HG02970 (cell line): Measurements from ENCODE around the gene ZNF208.
A peak's percentile ranks its signal among the peaks of the same experiment; 100 is the strongest.
"Not testable (repeated sequence)": the region's sequence is repeated elsewhere in the genome, so short reads cannot be mapped to it uniquely, and the experiment has no call there.

Source experiments
- ATAC-seq: cut with Tn5 transposase; IDR thresholded peaks from one replicate; pipeline ENCODE4 v1.9.1; 2021; ENCODE audit warnings: mild to moderate bottlenecking, moderate library complexity, moderate number of reproducible peaks; ENCODE audit not compliant: unreplicated experiment, low FRiP score

Gene ZNF208

GRCh38 chr19:22010437-22011143, at the start of gene ZNF208:
Gene ZNF208 (minus strand): TSS chr19:22010943. CDS start chr19:22010794, 149 bp downstream.
- ATAC-seq, result not testable (repeated sequence)

DNA sequence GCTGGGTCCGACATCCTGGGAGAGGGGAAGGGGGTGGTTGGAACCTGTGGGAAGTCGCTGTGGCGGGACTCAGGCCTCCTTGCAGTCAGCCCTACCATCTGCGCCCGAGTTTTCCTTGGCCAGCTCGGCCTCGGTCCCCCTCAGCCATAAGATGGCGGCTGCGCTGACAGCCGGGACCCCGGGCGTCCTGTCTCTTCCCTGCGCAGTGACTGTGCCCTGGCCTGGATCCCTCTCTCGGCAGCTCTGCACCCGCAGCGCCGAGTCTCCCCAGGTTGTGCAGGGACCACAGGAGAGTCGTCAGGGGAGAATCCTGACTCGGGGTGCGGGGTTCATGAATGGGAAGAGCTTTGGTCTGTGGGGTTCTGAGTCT, 41.9 kb upstream of the ZNF208 start:
- peak; percentile 17 for ATAC-seq

DNA sequence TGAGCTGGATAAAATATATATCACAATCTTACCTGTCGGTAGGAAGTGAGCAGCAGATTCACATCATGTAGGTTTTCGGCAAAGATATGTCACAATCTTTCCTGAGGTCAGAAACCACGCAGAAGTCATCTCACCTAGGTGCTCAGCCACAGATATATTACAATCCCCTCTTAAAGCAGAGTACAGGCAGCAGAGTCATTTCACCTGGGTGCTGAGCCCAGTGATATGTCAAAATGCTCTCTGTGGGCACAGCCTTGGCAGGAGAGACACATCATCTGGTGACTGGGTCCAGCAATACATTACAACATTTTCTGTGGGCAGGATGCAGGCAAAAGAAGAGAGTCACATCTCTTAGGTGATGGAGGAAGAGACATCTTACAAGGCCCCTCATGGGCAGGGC, 30.4 kb upstream of the ZNF208 start:
- not testable (repeated sequence) for ATAC-seq

DNA sequence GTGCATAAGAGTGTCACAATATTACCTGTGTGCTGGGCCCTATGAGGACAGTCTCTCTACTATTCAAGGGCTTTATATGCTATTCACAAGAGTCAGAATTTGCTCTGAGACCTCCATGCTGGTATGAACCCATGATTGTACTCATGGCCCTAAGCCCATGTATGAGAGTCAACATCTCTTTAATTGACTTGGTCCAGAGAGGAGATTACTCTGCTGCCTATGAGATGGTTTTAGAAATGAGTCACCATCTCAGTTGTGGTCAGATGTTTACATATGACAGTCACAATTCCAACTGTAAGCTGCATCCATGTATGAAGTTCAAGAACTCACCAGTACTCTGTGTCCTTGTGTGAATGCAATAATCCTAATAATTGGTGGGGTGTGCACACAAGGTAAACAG, 19.9 kb upstream of the ZNF208 start:
- no peak for ATAC-seq

GRCh38 chr19:22026687-22027086, 15.9 kb upstream of the ZNF208 start:
- ATAC-seq, result no peak

DNA sequence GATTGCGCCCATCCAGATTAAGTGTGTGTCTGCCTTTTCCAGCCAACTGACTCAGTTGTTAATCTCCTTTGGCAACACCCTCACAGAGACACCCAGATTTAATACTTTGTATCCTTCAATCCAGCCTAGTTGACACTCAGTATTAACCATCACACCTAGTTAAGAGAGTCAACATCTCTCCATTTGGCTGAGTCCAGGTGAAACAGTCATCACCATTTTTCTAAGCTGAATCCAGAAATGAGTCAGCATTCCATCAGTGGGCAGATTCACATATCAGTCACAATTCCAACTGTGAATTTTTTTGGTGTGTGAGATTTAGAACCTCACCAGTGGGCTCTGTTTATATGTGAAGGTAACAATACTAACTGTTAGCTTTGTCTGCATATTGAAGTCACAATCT, 14.8 kb upstream of the ZNF208 start:
- ATAC-seq, result not testable (repeated sequence)

GRCh38 chr19:21970466-21970865, 40.3 kb downstream of the ZNF208 start:
- no peak for ATAC-seq

GRCh38 chr19:21947775-21948174, 63.0 kb downstream of the ZNF208 start:
- ATAC-seq, result no peak

DNA sequence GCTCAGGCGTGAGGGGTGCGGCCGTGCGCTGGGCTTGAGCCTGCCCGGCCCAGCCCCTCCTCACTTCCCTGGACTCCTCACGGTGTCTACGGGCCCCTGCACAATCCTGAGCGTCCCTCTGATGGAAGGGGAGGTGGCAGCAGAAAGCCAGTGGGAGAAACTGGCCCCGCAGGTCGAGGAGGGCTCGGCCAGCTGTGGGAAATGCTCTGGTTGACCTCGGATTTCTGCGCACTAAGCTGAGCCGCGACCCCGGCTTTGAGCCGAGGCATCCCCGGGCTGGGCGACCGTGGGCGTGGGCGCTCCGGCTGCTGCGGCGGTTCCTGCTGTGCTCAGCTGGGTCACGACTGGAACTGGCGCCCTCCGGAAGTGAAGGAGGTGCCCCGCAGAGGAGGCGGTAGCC, 70.1 kb downstream of the ZNF208 start:
- no peak for ATAC-seq

GRCh38 chr19:21934593-21934992, 76.2 kb downstream of the ZNF208 start:
- ATAC-seq, result no peak

DNA sequence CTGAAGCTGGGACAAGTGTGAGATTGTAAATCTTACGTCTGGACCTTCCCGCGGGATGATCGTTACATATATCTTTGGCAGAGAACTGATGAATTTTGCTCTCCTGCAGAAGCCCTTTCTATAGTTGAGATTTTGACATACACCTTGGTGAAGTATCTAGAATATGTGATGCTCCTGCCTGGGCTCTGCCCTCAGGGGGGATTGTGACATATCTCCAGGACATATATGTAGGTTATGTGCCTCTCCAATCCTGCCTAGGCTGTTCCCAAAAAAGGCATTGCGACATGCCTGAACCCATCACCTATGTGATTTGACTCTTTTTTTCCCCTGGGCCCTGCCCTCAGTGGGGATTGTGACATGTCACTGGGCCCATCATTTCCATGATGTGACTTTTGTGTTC, 76.6 kb downstream of the ZNF208 start:
- ATAC-seq, result no peak

GRCh38 chr19:21922276-21922675, 88.5 kb downstream of the ZNF208 start:
- no peak for ATAC-seq

DNA sequence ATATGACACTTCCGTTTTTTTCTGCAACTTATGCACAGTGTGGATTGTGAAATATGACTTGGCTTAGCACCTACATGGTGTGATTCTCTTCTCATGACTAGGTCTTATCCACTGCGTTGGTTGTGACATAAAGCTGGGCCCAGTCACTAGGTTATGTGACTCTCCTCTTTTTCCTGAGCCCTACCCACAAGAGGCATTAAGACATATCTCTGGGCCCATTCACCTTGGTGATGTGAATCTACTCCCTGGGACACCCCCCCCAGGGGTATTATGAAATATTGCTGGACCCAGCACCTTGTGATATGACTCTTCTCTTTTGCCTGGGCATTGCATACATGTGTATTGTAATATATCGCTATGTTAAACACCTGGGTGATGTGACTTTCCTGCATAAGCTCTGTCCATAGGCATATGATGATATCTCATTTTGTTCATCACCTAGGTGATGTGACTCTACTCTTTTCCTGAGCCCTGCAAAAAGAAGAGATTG, 89.0 kb downstream of the ZNF208 start:
- no peak for ATAC-seq

DNA sequence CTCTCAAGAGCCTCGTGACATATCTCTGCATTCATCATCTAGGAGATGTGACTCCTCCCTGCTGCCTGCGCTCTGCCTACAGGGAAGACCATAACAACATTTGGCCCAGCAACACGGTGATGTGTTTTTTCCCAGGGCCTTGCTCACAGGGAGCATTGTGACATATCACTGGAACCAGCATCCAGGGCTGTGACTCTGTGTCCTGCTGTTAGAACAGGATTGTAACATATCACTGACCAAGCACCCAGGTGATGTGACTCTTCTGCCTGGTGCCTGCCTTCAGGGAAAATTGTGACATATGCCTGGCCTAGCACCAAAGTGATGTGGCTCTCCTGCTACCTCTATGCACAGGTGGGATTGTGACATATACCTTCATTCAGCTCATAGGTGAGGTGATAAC, 95.3 kb downstream of the ZNF208 start:
- ATAC-seq, result no peak

- ATAC-seq, result no peak
Measured at GRCh38 chr19:21912654-21913053, 98.1 kb downstream of the ZNF208 start.

DNA sequence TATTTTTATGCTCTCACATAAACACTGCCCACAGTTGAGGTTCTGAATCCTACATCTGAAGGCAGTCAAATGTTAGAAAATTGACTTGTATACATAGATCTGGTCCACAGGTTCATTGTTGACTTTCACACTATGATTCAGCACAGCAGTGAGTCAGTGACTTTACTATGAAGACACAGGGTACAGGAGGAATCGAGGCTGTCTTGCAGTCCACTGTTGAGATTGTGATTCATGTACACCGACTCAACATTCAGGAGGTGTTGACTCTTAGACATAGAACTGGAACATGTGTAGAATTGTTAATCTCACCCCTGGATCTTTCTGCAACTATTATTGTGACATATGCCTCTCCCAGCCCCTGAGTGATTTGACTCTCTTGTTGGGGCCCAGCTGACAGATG, 100.4 kb downstream of the ZNF208 start:
- ATAC-seq, result no peak

- ATAC-seq, result no peak
Measured at GRCh38 chr19:21908066-21908465, 102.7 kb downstream of the ZNF208 start.

- ATAC-seq, result no peak
Measured at GRCh38 chr19:21907516-21907915, 103.2 kb downstream of the ZNF208 start.

GRCh38 chr19:21902571-21902970, 108.2 kb downstream of the ZNF208 start:
- ATAC-seq, result no peak

- no peak for ATAC-seq
Measured at GRCh38 chr19:21901861-21902260, 108.9 kb downstream of the ZNF208 start.

GRCh38 chr19:21900401-21900800, 110.3 kb downstream of the ZNF208 start:
- ATAC-seq, result no peak

DNA sequence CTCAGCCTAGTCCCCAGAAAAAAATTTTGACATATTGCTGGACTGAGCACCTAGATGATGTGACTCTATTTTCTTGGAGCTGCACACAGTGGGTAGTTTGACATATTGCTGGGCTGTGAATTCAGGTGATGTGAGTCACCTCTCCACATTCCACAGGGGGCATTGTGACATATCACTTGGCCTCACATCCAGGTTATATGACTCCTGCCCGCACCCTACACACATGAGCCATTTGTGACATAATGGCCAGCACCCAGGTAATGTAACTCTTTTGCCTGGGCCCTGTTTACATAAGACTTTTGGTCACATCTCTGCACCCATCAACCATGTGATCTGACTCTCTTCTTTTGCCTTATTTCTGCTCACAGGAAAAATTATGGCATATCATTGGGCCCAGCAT, 119.7 kb downstream of the ZNF208 start:
- ATAC-seq, result no peak

GRCh38 chr19:21890017-21890416, 120.7 kb downstream of the ZNF208 start:
- ATAC-seq, result not testable (repeated sequence)
